ENCODE data around the gene RPL35A. TPM values are rescaled to one million over a fixed set of nuclear protein-coding genes. Genes with fewer than 3 reads are reported as not detected.

Gene RPL35A
- total RNA-seq, 1 donor from 2014 or later: 874 TPM

- intact Hi-C loops (cut with micrococcal nuclease): no loop called here
Observed at GRCh38 chr3:197994736-197995135, 44.7 kb downstream of the RPL35A start.

GRCh38 chr3:197996855-197997254, 46.9 kb downstream of the RPL35A start:
- intact Hi-C loops (cut with micrococcal nuclease): no loop called here

GRCh38 chr3:197997936-197998335, 47.9 kb downstream of the RPL35A start:
- intact Hi-C loops (cut with micrococcal nuclease): no loop called here

Other genes with a start within 250 kb of the RPL35A start
- 52.5 and 52.9 TPM in 2 replicates for gene RUBCN, start 213.3 kb upstream of the RPL35A start, total RNA-seq
- gene FYTTD1, start 200.3 kb upstream of the RPL35A start, total RNA-seq: 53.1 and 54.2 TPM in 2 replicates
- 63.0 and 73.8 TPM in 2 replicates for gene LRCH3, start 158.9 kb upstream of the RPL35A start, total RNA-seq
- 1.9 and 2.5 TPM in 2 replicates for gene LMLN, start 10.0 kb downstream of the RPL35A start, total RNA-seq

All from T-helper 1 cell treated with Interleukin-12 subunit alpha and Interleukin-12 subunit beta and Interleukin-4 antibody, amounts not matched to agents 30 ng/mL and 1 ng/mL, for 36 hours (primary cell).